T-helper 1 cell treated with Interleukin-12 subunit alpha and Interleukin-12 subunit beta and Interleukin-4 antibody, amounts not matched to agents 30 ng/mL and 1 ng/mL, for 36 hours (primary cell): ENCODE measurements around the gene TMEM62. TPM values are rescaled to one million over a fixed set of nuclear protein-coding genes. Genes with fewer than 3 reads are reported as not detected.

Source experiments
- intact Hi-C: fragments of 100-400 bp; cut with micrococcal nuclease; formaldehyde crosslinking; loops from one replicate; pipeline ENCODE4 v1.15.1; 2024
- total RNA-seq: library from RNA; stranded (reverse); gene quantifications from 2 replicates; pipeline ENCODE4 v1.2.3, GENCODE V29; 2022

TMEM62 gene
- total RNA-seq, 1 donor from 2014 or later, result 20.5 TPM

- intact Hi-C loops, result no loop called here
Observed at GRCh38 chr15:43207024-43207423, 73.6 kb downstream of the TMEM62 start.

GRCh38 chr15:43208052-43209002, 74.9 kb downstream of the TMEM62 start:
- intact Hi-C loops, result no loop called here

- intact Hi-C loops, result no loop called here
Observed at GRCh38 chr15:43209059-43209824, 75.9 kb downstream of the TMEM62 start.

GRCh38 chr15:43210172-43210745, 76.9 kb downstream of the TMEM62 start:
- intact Hi-C loops, result no loop called here

GRCh38 chr15:43210807-43211206, 77.4 kb downstream of the TMEM62 start:
- intact Hi-C loops, result no loop called here

- intact Hi-C loops, result no loop called here
Observed at GRCh38 chr15:43211224-43211735, 77.9 kb downstream of the TMEM62 start.

GRCh38 chr15:43212299-43212698, 78.9 kb downstream of the TMEM62 start:
- intact Hi-C loops, result no loop called here

- intact Hi-C loops, result no loop called here
Observed at GRCh38 chr15:43212951-43213350, 79.6 kb downstream of the TMEM62 start.

GRCh38 chr15:43213466-43213865, 80.1 kb downstream of the TMEM62 start:
- intact Hi-C loops, result no loop called here

- intact Hi-C loops, result no loop called here
Observed at GRCh38 chr15:43214169-43214568, 80.8 kb downstream of the TMEM62 start.

- intact Hi-C loops, result no loop called here
Observed at GRCh38 chr15:43214592-43215295, 81.4 kb downstream of the TMEM62 start.

GRCh38 chr15:43215961-43216360, 82.6 kb downstream of the TMEM62 start:
- intact Hi-C loops, result no loop called here

GRCh38 chr15:43218908-43219706, 85.7 kb downstream of the TMEM62 start:
- intact Hi-C loops, result no loop called here

- intact Hi-C loops, result no loop called here
Observed at GRCh38 chr15:43219929-43220928, 86.8 kb downstream of the TMEM62 start.

- intact Hi-C loops, result no loop called here
Observed at GRCh38 chr15:43220991-43221403, 87.6 kb downstream of the TMEM62 start, which contains the start of gene EPB42. TSS of gene EPB42 (minus strand) at chr15:43221018. CDS start at chr15:43220825, 193 bp downstream.

GRCh38 chr15:43221422-43221821, 88.0 kb downstream of the TMEM62 start:
- intact Hi-C loops, result no loop called here

GRCh38 chr15:43225201-43225949, 92.0 kb downstream of the TMEM62 start:
- intact Hi-C loops, result loop anchor here (1.0 kb wide), 2 partner anchors 43 to 60 kb away; no protein-coding TSS in a partner anchor

- intact Hi-C loops, result loop anchor here (1.0 kb wide), 2 partner anchors 42 to 59 kb away; no protein-coding TSS in a partner anchor
Observed at GRCh38 chr15:43225950-43226255, 92.5 kb downstream of the TMEM62 start.
